ENCODE data around the gene CASS4. TPM values are rescaled to one million over a fixed set of nuclear protein-coding genes. Genes with fewer than 3 reads are reported as not detected.

CASS4 gene
- total RNA-seq, 1 donor from 2014 or later = not detected

DNA sequence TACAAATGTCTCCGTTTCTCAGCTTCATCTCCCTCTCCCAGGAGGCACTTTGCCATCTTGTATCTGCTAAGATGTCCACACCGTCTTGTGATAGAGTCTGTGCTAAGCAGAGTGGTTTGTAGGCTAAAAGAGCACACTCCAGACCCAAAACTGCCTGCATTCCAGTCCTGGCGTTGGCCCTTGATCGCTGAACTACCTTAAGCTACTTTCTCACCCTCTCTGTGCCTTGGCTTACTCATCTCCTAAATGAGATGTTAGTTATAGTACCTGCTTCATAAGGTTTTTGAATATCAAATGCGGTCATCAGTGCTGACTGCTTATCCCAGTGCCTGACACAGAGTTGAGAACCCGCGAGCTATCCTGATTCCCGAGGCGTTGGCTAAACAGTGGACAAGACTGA is 14.0 kb downstream of the CASS4 start:
- H3K4me1 Mint-ChIP-seq (ENCODE audit: low read depth, unreplicated experiment) = no peaks in the 10 kb centered on the region

DNA sequence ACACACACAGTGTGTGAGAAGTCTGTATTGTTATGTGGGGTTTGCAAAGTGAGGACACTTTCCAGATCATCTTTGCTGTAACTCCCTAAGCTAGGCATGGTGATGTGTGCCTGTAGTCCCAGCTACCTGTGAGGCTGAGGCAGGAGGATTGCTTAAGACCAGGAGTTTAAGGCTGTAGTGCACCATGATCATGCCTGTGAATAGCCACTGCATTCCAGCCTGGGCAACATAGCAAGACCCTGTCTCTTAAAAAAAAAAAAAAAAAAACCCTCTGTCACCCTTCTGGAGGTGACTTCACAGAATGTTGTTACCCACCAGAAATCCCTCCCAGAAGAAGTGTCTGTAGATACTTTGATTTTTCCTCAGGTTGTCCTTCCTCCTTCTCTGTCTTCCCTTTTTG is 14.9 kb downstream of the CASS4 start:
- peaks cover 10% of the 10 kb centered on the region for H3K27me3 Mint-ChIP-seq (ENCODE audit: unreplicated experiment)

More for the DNA sequence above, 14.0 kb downstream of the CASS4 start:
- Mint-ChIP-seq H3K4me3 (ENCODE audit: unreplicated experiment) (no peak overlapping the region), H3K36me3 (ENCODE audit: unreplicated experiment) (no peaks in the 10 kb centered on the region), H3K27me3 (ENCODE audit: unreplicated experiment) (peaks cover 10% of the 10 kb centered on the region), H3K27ac (ENCODE audit: unreplicated experiment) (no peak overlapping the region), H3K9me3 (ENCODE audit: unreplicated experiment) (no peaks in the 10 kb centered on the region)
- no peak for DNase-seq
- TF ChIP-seq, protein P1, sequence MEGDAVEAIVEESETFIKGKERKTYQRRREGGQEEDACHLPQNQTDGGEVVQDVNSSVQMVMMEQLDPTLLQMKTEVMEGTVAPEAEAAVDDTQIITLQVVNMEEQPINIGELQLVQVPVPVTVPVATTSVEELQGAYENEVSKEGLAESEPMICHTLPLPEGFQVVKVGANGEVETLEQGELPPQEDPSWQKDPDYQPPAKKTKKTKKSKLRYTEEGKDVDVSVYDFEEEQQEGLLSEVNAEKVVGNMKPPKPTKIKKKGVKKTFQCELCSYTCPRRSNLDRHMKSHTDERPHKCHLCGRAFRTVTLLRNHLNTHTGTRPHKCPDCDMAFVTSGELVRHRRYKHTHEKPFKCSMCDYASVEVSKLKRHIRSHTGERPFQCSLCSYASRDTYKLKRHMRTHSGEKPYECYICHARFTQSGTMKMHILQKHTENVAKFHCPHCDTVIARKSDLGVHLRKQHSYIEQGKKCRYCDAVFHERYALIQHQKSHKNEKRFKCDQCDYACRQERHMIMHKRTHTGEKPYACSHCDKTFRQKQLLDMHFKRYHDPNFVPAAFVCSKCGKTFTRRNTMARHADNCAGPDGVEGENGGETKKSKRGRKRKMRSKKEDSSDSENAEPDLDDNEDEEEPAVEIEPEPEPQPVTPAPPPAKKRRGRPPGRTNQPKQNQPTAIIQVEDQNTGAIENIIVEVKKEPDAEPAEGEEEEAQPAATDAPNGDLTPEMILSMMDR (IDR thresholded peaks at IDR 0.05; ENCODE audit: partially characterized antibody, unreplicated experiment) = no peak

DNA sequence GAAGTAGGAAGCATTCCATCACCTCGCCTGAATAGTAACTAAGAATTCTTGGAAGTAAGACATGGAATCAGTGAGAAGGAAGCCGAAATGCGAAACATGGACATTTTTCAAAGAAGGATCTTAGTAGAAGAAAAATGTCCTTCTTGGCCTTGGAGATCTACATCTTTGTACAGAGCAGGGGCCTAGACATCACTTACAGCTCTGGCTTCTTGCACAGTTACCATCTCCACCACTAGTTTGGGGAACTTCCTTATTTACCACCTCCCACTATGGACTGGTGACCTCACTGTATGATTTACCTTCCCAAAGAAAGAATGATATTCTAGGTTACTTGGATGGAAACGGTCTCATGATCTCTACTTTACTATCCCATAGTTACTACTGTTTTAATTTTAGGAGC is 15.7 kb downstream of the CASS4 start:
- no peak overlapping the region for H3K27ac Mint-ChIP-seq (ENCODE audit: unreplicated experiment)
- no peaks in the 10 kb centered on the region for H3K4me1 Mint-ChIP-seq (ENCODE audit: low read depth, unreplicated experiment)
- DNase-seq = no peak
- H3K4me3 Mint-ChIP-seq (ENCODE audit: unreplicated experiment) = no peak overlapping the region
- H3K27me3 Mint-ChIP-seq (ENCODE audit: unreplicated experiment) = peaks cover 6% of the 10 kb centered on the region
- H3K9me3 Mint-ChIP-seq (ENCODE audit: unreplicated experiment) = no peaks in the 10 kb centered on the region
- H3K36me3 Mint-ChIP-seq (ENCODE audit: unreplicated experiment) = no peaks in the 10 kb centered on the region
- TF ChIP-seq, protein P1 (IDR thresholded peaks at IDR 0.05; ENCODE audit: partially characterized antibody, unreplicated experiment) = no peak

More for the DNA sequence above, 14.9 kb downstream of the CASS4 start:
- TF ChIP-seq, protein P1 (IDR thresholded peaks at IDR 0.05; ENCODE audit: partially characterized antibody, unreplicated experiment) = no peak
- Mint-ChIP-seq H3K9me3 (ENCODE audit: unreplicated experiment) (no peaks in the 10 kb centered on the region), H3K36me3 (ENCODE audit: unreplicated experiment) (no peaks in the 10 kb centered on the region), H3K27ac (ENCODE audit: unreplicated experiment) (no peak overlapping the region), H3K4me3 (ENCODE audit: unreplicated experiment) (no peak overlapping the region), H3K4me1 (ENCODE audit: low read depth, unreplicated experiment) (no peaks in the 10 kb centered on the region)
- no peak for DNase-seq

DNA sequence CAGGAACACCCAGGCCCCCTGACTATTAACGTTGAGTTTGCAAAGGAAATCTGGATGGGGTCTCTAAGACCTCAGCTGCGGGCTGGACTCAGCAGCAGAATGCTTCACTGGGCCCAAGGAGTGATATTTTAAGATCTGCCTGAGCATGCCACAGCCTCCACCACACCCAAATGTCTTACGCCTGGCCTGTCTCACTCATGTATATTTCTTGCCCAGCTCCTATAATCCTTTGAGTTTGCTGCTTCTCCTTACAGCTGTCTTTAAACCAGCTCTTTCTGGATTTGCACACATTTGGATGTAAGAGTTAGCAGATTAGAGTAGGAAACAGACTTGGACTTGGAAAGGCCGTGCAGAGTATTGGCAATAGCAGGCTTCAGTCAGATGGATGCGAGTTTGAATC is 16.4 kb downstream of the CASS4 start:
- peaks cover 6% of the 10 kb centered on the region for H3K27me3 Mint-ChIP-seq (ENCODE audit: unreplicated experiment)
- no peaks in the 10 kb centered on the region for H3K36me3 Mint-ChIP-seq (ENCODE audit: unreplicated experiment)
- DNase-seq = no peak
- H3K9me3 Mint-ChIP-seq (ENCODE audit: unreplicated experiment) = no peaks in the 10 kb centered on the region
- H3K4me3 Mint-ChIP-seq (ENCODE audit: unreplicated experiment) = no peak overlapping the region
- H3K4me1 Mint-ChIP-seq (ENCODE audit: low read depth, unreplicated experiment) = no peaks in the 10 kb centered on the region
- TF ChIP-seq, protein P1 (IDR thresholded peaks at IDR 0.05; ENCODE audit: partially characterized antibody, unreplicated experiment) = no peak
- H3K27ac Mint-ChIP-seq (ENCODE audit: unreplicated experiment) = no peak overlapping the region

DNA sequence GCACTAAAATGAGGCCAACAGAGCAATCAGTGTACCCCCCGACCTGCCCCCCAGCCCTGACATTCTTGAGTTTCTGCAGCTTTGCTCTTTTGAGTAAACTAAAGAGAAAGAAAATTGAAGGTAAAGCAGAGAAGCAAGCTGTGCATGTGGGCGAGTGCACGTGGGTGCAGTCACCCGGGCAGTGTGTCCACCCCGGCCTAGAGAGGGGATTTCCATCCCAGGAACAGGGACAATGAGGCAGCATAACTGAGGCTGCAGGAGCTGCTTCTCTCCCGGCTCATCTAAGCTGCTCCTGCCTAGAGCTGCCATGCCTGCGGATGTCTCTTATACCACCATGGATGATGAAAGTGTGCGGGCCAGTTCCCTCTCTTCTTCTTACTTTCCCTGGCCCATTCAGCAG is 16.8 kb downstream of the CASS4 start:
- Mint-ChIP-seq H3K27ac (ENCODE audit: unreplicated experiment) (no peak overlapping the region), H3K4me1 (ENCODE audit: low read depth, unreplicated experiment) (no peaks in the 10 kb centered on the region), H3K27me3 (ENCODE audit: unreplicated experiment) (peaks cover 6% of the 10 kb centered on the region), H3K9me3 (ENCODE audit: unreplicated experiment) (no peaks in the 10 kb centered on the region), H3K4me3 (ENCODE audit: unreplicated experiment) (no peak overlapping the region), H3K36me3 (ENCODE audit: unreplicated experiment) (no peaks in the 10 kb centered on the region)
- no peak for DNase-seq
- TF ChIP-seq, protein P1 (IDR thresholded peaks at IDR 0.05; ENCODE audit: partially characterized antibody, unreplicated experiment) = no peak

Data from glutamatergic neuron (in vitro differentiated cells).